ENCODE results near the gene UST. TPM values are rescaled to one million over a fixed set of nuclear protein-coding genes. Genes with fewer than 3 reads are reported as not detected.

UST gene
- total RNA-seq, 6 experiments from 2014 or later = 0.44 to 1.9 (median 0.91) TPM

- Histone ChIP-seq H3K9me3 (no peaks in the 10 kb centered on the region), H3K27ac (no peak overlapping the region), H3K27me3 (no peaks in the 10 kb centered on the region), H3K36me3 (no peaks in the 10 kb centered on the region), H3K4me1 (no peaks in the 10 kb centered on the region), H3K4me3 (no peak overlapping the region)
- no peak for TF ChIP-seq POLR2A (IDR thresholded peaks at IDR 0.05)
- TF ChIP-seq, protein P1, sequence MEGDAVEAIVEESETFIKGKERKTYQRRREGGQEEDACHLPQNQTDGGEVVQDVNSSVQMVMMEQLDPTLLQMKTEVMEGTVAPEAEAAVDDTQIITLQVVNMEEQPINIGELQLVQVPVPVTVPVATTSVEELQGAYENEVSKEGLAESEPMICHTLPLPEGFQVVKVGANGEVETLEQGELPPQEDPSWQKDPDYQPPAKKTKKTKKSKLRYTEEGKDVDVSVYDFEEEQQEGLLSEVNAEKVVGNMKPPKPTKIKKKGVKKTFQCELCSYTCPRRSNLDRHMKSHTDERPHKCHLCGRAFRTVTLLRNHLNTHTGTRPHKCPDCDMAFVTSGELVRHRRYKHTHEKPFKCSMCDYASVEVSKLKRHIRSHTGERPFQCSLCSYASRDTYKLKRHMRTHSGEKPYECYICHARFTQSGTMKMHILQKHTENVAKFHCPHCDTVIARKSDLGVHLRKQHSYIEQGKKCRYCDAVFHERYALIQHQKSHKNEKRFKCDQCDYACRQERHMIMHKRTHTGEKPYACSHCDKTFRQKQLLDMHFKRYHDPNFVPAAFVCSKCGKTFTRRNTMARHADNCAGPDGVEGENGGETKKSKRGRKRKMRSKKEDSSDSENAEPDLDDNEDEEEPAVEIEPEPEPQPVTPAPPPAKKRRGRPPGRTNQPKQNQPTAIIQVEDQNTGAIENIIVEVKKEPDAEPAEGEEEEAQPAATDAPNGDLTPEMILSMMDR (IDR thresholded peaks at IDR 0.05) = no peak
- ATAC-seq (no peak), DNase-seq (no peak)
- intact Hi-C loops (cut with DNase I) = no loop called here
These were observed 22.4 kb upstream of the UST start for GRCh38 chr6:148724428-148724827.

DNA sequence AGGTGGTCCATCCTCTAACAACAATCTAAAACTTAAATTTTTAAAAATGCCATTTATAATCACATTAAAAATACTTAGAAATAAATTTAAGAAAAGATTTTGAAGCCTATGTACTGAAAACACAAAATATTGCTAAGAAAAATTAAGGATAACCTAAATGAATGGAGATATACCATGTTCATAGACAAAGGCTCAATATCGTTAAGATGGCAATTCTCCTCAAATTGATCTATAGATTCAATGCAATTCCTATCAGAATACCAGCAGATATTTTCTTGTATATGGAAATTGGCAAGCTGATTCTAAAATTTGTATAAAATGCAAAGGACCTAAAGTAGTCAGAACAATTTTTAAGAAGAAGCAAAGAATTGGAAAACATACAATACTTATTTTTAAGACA lies 19.7 kb upstream of the UST start:
- no peaks in the 10 kb centered on the region for H3K4me1 ChIP-seq
- WGBS (ENCODE audit: insufficient coverage, low coverage, low lambda C conversion rate, missing lambda C conversion rate) = 81% methylated on average over 1 of the region's 1 CpG
- no peak overlapping the region for H3K4me3 ChIP-seq
- H3K36me3 ChIP-seq = no peaks in the 10 kb centered on the region
- H3K27me3 ChIP-seq = no peaks in the 10 kb centered on the region
- H3K27ac ChIP-seq = no peak overlapping the region
- no peak for ATAC-seq
- intact Hi-C loops (cut with DNase I) = no loop called here
- DNase-seq = no peak
- no peaks in the 10 kb centered on the region for H3K9me3 ChIP-seq
- TF ChIP-seq POLR2A (IDR thresholded peaks at IDR 0.05) = no peak
- TF ChIP-seq, protein P1 (IDR thresholded peaks at IDR 0.05) = no peak

- no peaks in the 10 kb centered on the region for H3K36me3 ChIP-seq
These were observed 10.8 kb upstream of the UST start for GRCh38 chr6:148735989-148736388.

DNA sequence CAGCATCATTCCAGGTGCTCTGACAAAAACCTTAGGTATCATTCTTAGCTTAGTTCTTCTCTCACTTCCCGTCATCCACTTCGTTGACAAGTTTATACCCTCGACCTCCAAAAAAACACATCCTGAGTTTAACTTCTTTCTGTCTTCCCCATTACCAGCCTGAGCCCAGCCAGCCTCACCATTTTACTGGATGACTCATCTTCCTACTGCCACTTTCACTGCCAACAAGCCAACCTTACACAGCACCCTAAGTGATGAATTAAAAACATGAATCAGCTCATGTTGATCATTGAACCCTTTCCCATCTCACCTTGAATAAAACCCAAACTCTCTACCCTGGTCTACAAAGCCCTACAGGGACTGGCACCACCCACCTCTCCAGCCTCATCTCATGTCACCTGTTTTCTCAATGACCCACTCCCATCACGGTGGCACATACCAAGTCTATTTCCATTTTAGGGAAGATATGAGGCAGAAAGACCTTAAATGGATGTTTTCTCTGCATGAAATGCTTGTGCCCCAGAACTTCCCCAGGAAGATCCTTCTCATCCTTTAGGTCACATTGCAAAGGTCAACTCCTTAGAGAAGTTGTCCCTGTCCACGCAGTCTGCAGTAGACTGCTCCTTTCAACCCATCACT lies 9.9 kb upstream of the UST start:
- Histone ChIP-seq H3K4me1 (no peaks in the 10 kb centered on the region), H3K36me3 (no peaks in the 10 kb centered on the region), H3K4me3 (no peak overlapping the region), H3K9me3 (no peaks in the 10 kb centered on the region), H3K27ac (no peak overlapping the region), H3K27me3 (no peaks in the 10 kb centered on the region)
- TF ChIP-seq, protein P1 (IDR thresholded peaks at IDR 0.05) = no peak
- no peak for TF ChIP-seq POLR2A (IDR thresholded peaks at IDR 0.05)
- ATAC-seq (peak in 2 of 4 donors; percentile 29 to 30), DNase-seq (no peak)
- intact Hi-C loops (cut with DNase I) = no loop called here
- 83% methylated on average over 5 of the region's 5 CpGs for WGBS (ENCODE audit: insufficient coverage, low coverage, low lambda C conversion rate, missing lambda C conversion rate)

More at GRCh38 chr6:148735989-148736388, 10.8 kb upstream of the UST start:
- no peaks in the 10 kb centered on the region for H3K4me1 ChIP-seq
- 83% methylated on average over 2 of the region's 2 CpGs for WGBS (ENCODE audit: insufficient coverage, low coverage, low lambda C conversion rate, missing lambda C conversion rate)
- H3K4me3 ChIP-seq = no peak overlapping the region
- intact Hi-C loops (cut with DNase I) = no loop called here
- DNase-seq (no peak), ATAC-seq (peak in 1 of 4 donors; percentile 28)
- TF ChIP-seq, protein P1 (IDR thresholded peaks at IDR 0.05) = no peak
- no peak for TF ChIP-seq POLR2A (IDR thresholded peaks at IDR 0.05)
- H3K27me3 ChIP-seq = no peaks in the 10 kb centered on the region
- H3K27ac ChIP-seq = no peak overlapping the region
- no peaks in the 10 kb centered on the region for H3K9me3 ChIP-seq

DNA sequence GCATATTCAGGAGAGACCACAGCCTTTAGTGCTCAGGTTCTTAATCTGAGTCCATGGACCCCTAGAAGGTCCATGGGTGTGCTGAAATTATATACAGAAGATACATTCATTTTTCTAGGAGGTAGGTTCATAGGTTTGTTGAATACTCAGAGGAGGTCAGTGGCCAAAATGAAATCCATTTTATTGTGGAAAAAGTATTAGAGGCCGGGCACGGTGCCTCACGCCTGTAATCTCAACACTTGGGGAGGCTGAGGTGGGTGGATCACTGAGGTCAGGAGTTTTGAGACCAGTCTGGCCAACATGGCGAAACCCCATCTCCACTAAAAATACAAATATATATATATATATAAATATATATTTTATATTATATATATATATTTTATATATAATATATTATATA lies 9.0 kb upstream of the UST start:
- Histone ChIP-seq H3K27me3 (no peaks in the 10 kb centered on the region), H3K27ac (no peak overlapping the region), H3K4me1 (no peaks in the 10 kb centered on the region), H3K9me3 (no peaks in the 10 kb centered on the region), H3K4me3 (no peak overlapping the region), H3K36me3 (no peaks in the 10 kb centered on the region)
- intact Hi-C loops (cut with DNase I) = no loop called here
- 100% methylated on average over 4 of the region's 4 CpGs for WGBS (ENCODE audit: insufficient coverage, low coverage, low lambda C conversion rate, missing lambda C conversion rate)
- no peak for ATAC-seq
- no peak for TF ChIP-seq POLR2A (IDR thresholded peaks at IDR 0.05)
- TF ChIP-seq, protein P1 (IDR thresholded peaks at IDR 0.05) = no peak
- no peak for DNase-seq

Data from right lobe of liver (tissue), 6 donors.